HuH-7 (cell line): ENCODE measurements around the gene ASH1L.
"Not testable (repeated sequence)": the region's sequence is repeated elsewhere in the genome, so short reads cannot be mapped to it uniquely, and the experiment has no call there.

ENCODE experiments used
- DNase-seq: peaks from one replicate; pipeline ENCODE4 v3.0.0; 2011; ENCODE audit warnings: low spot score

Gene ASH1L, protein sequence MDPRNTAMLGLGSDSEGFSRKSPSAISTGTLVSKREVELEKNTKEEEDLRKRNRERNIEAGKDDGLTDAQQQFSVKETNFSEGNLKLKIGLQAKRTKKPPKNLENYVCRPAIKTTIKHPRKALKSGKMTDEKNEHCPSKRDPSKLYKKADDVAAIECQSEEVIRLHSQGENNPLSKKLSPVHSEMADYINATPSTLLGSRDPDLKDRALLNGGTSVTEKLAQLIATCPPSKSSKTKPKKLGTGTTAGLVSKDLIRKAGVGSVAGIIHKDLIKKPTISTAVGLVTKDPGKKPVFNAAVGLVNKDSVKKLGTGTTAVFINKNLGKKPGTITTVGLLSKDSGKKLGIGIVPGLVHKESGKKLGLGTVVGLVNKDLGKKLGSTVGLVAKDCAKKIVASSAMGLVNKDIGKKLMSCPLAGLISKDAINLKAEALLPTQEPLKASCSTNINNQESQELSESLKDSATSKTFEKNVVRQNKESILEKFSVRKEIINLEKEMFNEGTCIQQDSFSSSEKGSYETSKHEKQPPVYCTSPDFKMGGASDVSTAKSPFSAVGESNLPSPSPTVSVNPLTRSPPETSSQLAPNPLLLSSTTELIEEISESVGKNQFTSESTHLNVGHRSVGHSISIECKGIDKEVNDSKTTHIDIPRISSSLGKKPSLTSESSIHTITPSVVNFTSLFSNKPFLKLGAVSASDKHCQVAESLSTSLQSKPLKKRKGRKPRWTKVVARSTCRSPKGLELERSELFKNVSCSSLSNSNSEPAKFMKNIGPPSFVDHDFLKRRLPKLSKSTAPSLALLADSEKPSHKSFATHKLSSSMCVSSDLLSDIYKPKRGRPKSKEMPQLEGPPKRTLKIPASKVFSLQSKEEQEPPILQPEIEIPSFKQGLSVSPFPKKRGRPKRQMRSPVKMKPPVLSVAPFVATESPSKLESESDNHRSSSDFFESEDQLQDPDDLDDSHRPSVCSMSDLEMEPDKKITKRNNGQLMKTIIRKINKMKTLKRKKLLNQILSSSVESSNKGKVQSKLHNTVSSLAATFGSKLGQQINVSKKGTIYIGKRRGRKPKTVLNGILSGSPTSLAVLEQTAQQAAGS (N-terminal part only)

DNA sequence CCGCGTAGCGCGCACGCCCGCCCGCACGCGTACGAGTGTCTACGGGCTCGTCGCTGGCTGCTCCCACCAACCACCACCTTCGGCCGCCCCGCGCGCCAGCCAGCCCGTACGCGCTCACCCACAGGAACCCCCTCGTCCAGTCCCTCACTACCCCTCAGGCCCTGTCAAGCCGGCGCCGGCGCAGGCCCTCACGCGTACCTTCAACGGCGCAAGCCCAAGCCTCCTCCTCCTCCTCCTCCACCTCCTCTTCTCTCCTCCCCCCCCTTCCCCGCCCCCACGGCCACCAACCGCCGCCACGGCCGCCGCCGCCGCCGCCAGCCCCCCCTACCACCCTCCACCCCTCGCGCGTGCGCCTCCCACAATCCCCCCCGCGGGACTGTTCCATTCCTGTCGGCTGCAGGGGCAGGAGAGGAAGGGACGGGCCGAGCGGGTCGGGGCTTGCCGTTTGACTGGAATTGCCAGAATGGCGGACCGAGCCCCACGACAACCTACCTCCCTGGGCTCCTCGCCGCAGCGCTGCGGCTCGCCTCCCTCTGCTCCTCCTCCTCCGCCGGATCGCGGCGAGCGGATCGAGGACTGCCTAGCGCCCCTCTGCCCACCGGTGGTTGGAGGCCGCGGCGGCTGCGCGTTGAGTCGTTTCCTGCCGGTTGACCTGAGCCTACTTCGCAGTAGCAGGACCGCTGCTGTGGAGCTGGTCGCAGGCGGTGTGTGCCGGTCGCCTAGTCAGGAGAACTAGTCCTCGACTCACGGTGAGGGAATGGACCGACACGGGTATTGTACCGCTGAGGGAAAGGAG, at the start of gene ASH1L:
Gene ASH1L (minus strand): TSS at position 223 of the 796 bp plus-strand sequence. CDS start 41,284 bp downstream, outside the sequence.
- peak; percentile 94 for DNase-seq

DNA sequence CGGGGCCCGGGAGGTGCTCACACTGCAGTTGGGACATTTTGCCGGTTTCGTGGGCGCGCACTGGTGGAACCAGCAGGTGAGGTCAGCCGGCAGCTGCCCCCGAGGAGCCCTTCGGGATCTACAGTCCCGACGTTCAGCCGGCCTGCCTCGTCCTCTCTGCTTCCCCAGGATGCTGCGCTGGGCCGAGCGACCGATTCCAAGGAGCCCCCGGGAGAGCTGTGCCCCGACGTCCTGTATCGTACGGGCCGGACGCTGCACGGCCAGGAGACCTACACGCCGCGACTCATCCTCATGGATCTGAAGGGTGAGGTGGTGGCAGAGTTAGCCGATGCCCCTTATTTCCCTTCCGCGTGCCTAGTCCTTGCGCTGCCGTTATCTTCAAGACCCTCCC, 47.6 kb upstream of the ASH1L start:
- DNase-seq, result not testable (repeated sequence)

DNA sequence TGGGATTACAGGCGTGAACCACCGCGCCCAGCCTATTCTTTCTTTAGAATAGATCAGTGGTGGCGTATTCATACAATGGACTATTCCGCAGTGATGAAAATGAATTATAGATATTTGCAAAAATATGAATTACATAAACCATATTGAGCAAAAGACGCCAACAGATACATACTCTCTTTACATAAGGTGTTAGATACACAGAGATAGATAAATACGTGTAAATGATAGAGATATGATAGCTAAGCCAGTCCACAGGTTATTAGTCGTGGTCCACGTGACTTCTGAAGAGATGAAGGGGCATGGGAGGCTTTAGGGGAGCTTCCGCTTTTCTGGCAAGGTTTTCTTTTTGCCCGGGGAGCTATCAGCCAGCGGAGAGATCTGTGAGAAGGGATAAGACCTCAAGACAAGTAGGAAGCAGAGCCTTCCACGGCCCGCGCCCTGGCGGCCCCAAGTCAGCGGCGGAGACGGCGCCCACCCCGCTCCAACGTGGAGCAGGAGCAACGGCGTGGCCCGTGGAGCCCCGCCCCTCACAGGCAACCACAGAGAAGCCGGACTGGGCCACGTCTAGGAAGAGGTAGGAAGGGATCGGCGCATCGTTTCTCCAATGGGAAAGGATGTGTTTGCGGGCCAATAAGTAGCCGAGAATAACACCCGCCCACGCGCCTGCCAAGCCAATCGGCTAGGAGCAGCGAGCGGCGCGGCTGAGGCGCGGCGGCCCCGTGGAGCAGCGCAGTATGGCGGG, 47.1 kb upstream of the ASH1L start, which contains the start of gene MSTO1:
Gene MSTO1 (plus strand): TSS at position 704 of the 742 bp plus-strand sequence. CDS start 31 bp downstream, at position 735.
- peak; percentile 94 for DNase-seq

GRCh38 chr1:155608888-155609225, 46.3 kb upstream of the ASH1L start:
- no peak for DNase-seq

GRCh38 chr1:155607708-155608107, 45.1 kb upstream of the ASH1L start:
- DNase-seq, result no peak

DNA sequence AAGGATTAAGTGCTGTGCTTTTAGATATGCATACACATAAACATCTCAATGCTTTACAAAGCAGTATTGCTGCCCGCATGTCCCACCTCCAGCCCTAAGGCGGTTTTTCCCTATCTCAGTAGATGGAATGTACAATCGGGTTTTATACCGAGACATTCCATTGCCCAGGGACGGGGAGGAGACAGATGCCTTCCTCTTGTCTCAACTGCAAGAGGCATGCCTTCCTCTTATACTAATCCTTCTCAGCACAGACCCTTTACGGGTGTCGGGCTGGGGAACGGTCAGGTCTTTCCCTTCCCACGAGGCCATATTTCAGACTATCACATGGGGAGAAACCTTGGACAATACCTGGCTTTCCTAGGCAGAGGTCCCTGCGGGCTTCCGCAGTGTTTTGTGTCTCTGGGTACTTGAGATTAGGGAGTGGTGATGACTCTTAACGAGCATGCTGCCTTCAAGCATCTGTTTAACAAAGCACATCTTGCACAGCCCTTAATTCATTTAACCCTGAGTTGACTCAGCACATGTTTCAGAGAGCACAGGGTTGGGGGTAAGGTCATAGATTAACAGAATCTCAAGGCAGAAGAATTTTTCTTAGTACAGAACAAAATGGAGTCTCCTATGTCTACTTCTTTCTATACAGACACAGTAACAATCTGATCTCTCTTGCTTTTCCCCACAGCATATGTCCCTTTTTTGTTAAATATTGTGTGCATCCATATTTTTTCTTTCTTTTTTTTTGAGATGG, 37.4 kb upstream of the ASH1L start:
- DNase-seq, result not testable (repeated sequence)

- no peak for DNase-seq
Observed at GRCh38 chr1:155598842-155599331, 36.3 kb upstream of the ASH1L start.

GRCh38 chr1:155596864-155597263, 34.3 kb upstream of the ASH1L start:
- DNase-seq, result no peak

GRCh38 chr1:155595877-155596474, 33.4 kb upstream of the ASH1L start:
- DNase-seq, result not testable (repeated sequence)

DNA sequence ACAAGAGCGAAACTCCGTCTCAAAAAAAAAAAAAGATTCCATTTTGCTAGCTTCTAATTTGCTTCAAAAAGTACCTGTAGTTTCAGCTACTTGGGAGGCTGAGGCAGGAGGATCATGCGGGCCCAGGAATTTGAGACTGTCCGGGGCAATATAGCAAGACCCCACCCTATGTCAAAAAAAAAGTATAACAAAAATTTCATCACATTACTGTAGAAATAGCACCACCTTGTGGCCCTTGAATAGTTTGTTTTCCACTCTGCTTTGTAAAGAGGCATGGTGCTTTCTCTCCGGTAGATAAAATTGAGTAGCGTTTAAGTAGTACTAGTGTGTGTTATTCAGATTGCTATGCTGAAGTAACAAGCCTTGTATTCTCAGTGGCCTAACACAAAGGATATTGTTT, 29.2 kb upstream of the ASH1L start:
- DNase-seq, result peak; percentile 42

GRCh38 chr1:155590516-155591247, 28.1 kb upstream of the ASH1L start:
- DNase-seq, result not testable (repeated sequence)

- DNase-seq, result not testable (repeated sequence)
Observed at GRCh38 chr1:155589282-155589681, 26.7 kb upstream of the ASH1L start.

DNA sequence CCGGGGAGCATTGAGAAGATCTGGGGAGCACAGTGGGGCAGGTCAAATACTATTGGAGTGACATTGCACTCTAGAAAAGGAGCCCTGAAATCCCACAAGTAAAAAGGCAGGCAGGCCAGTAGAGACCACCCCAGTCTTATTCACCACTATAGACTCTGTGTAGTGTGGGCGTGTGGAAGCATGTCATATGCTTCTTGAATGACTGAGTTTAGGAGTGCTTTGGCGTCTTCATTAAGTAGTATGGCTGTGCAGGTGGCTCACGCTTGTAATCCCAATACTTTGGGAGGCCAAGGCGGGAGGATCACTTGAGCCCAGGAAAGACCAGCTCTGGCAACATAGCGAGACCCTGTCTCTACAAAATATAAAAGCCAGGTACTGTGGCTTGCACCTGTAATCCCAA, 21.2 kb upstream of the ASH1L start:
- not testable (repeated sequence) for DNase-seq

DNA sequence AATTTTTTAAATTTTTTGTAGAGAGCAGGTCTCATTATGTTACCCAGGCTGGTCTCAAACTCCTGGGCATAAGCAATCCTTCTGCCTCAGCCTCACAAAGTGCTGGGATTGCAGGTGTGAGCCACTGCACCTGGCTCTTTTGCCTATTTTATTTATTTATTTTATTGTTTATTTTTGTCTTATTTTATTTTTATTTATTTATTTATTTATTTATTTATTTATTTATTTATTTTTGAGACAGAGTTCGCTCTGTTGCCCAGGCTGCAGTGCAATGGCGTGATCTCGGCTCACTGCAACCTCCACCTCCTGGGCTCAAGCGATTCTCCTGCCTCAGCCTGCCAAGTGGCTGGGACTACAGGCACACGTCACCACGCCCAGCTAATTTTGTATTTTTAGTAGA, 13.0 kb upstream of the ASH1L start:
- not testable (repeated sequence) for DNase-seq

DNA sequence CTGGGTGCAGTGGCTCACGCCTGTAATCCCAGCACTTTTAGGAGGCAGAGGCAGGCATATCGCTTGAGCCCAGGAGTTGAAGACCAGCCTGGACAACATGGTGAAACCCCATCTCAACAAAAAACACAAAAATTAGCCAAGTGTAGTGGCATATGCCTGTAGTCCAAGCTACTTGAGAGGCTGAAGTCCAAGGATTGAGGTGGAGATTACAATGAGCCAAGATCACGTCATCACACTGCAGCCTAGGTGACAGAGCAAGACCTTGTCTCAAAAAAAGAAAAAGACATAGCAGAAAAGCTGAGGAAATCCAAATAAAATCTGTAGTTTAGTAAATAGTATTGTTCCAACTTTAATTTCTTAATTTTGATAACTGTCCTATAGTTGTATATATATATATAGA, 11.5 kb upstream of the ASH1L start:
- no peak for DNase-seq

- no peak for DNase-seq
Observed at GRCh38 chr1:155570593-155570990, 8.0 kb upstream of the ASH1L start.

DNA sequence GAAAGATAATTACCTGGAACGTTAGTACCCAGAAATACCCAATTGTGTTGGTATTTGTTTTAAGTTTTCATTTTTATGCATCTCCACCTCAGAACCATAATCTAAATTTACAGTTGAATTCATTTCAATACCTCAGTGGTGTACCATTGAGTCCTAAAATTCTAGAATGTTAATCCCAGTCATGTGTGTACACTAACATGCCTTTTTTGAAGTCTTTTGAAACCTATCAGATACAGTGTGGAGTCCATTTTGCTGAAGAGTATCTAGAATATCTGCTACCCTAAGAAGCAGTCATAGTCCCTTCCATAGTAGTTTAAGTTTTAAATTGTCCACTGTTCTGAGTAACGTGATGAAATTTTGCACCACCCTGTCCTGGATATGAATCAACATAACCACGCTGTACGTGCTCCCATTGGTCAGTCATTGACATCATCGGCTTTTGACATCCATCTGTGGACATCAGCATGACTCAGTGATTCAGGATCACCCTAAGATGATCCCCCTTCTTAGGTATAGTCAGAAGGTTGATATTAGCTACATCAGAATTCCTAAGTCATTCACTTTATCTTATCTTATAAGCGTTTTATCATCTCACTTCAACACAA, 7.5 kb upstream of the ASH1L start:
- no peak for DNase-seq

GRCh38 chr1:155563377-155564022, 897 bp upstream of the ASH1L start:
- not testable (repeated sequence) for DNase-seq
